ENCODE data around the gene YWHAE.

Gene YWHAE

GRCh38 chr17:1434150-1434549 is 34.1 kb upstream of the YWHAE start:
- Histone ChIP-seq H3K9ac (ENCODE audit: low read length) (no peak overlapping the region), H3K9me2 (replicated peaks; ENCODE audit: insufficient read depth, low read length) (no peaks in the 10 kb centered on the region), H2AFZ (ENCODE audit: low read depth, low read length, severe bottlenecking) (no peak overlapping the region), H3K27ac (ENCODE audit: low read depth, low read length) (no peak overlapping the region), H3K27me3 (ENCODE audit: low read length) (no peaks in the 10 kb centered on the region), H3K36me3 (ENCODE audit: low read length) (peaks cover 8% of the 10 kb centered on the region; the same call in 1 of the 2 replicates), H3K4me2 (ENCODE audit: low read depth, low read length, poor library complexity, severe bottlenecking) (no peak overlapping the region), H3F3A (ENCODE audit: insufficient read depth) (no peaks in the 10 kb centered on the region), H4K20me1 (ENCODE audit: low read depth, low read length) (peaks cover 6% of the 10 kb centered on the region; the same call in 1 of the 2 replicates), H3K9me3 (ENCODE audit: insufficient read depth, low read length) (no peaks in the 10 kb centered on the region), H3K4me3 (ENCODE audit: insufficient read depth, low read length, poor library complexity, severe bottlenecking) (no peak overlapping the region), H3K79me2 (ENCODE audit: insufficient read depth, low read length) (peaks cover 78% of the 10 kb centered on the region)
- TF ChIP-seq CTCF (IDR thresholded peaks at IDR 0.05; ENCODE audit: insufficient read depth, low read length, poor library complexity, severe bottlenecking) (no peak), EZH2phosphoT487 (conservative IDR thresholded peaks at IDR 0.05; ENCODE audit: low read length) (no peak)

- H4K20me1 ChIP-seq (ENCODE audit: low read depth, low read length): peaks cover 4% of the 10 kb centered on the region; the same call in 1 of the 2 replicates
- no peak for TF ChIP-seq CTCF (IDR thresholded peaks at IDR 0.05; ENCODE audit: insufficient read depth, low read length, poor library complexity, severe bottlenecking)
- TF ChIP-seq EZH2phosphoT487 (conservative IDR thresholded peaks at IDR 0.05; ENCODE audit: low read length): no peak
- no peak overlapping the region for H3K4me3 ChIP-seq (ENCODE audit: insufficient read depth, low read length, poor library complexity, severe bottlenecking)
- H3F3A ChIP-seq (ENCODE audit: insufficient read depth): no peaks in the 10 kb centered on the region
- H3K9me3 ChIP-seq (ENCODE audit: insufficient read depth, low read length): no peaks in the 10 kb centered on the region
- no peaks in the 10 kb centered on the region for H3K27me3 ChIP-seq (ENCODE audit: low read length)
- no peak overlapping the region for H2AFZ ChIP-seq (ENCODE audit: low read depth, low read length, severe bottlenecking)
- peaks cover 8% of the 10 kb centered on the region; the same call in 1 of the 2 replicates for H3K36me3 ChIP-seq (ENCODE audit: low read length)
- H3K4me2 ChIP-seq (ENCODE audit: low read depth, low read length, poor library complexity, severe bottlenecking): no peak overlapping the region
- no peaks in the 10 kb centered on the region for H3K9me2 ChIP-seq (replicated peaks; ENCODE audit: insufficient read depth, low read length)
- no peak overlapping the region for H3K27ac ChIP-seq (ENCODE audit: low read depth, low read length)
- no peak overlapping the region for H3K9ac ChIP-seq (ENCODE audit: low read length)
- H3K79me2 ChIP-seq (ENCODE audit: insufficient read depth, low read length): peaks cover 61% of the 10 kb centered on the region
These were observed 31.6 kb upstream of the YWHAE start for GRCh38 chr17:1431631-1432104.

- no peaks in the 10 kb centered on the region for H4K20me1 ChIP-seq (ENCODE audit: low read depth, low read length)
- H3K9ac ChIP-seq (ENCODE audit: low read length): no peak overlapping the region
- no peaks in the 10 kb centered on the region for H3K9me3 ChIP-seq (ENCODE audit: insufficient read depth, low read length)
- no peak overlapping the region for H2AFZ ChIP-seq (ENCODE audit: low read depth, low read length, severe bottlenecking)
- H3F3A ChIP-seq (ENCODE audit: insufficient read depth): peaks cover 5% of the 10 kb centered on the region
- no peaks in the 10 kb centered on the region for H3K9me2 ChIP-seq (replicated peaks; ENCODE audit: insufficient read depth, low read length)
- H3K36me3 ChIP-seq (ENCODE audit: low read length): 0 out of 2 replicates have a peak, but pooled peaks cover 2% of the 10 kb centered on the region
- H3K79me2 ChIP-seq (ENCODE audit: insufficient read depth, low read length): peaks cover 3% of the 10 kb centered on the region
- no peak overlapping the region for H3K4me2 ChIP-seq (ENCODE audit: low read depth, low read length, poor library complexity, severe bottlenecking)
- H3K27me3 ChIP-seq (ENCODE audit: low read length): no peaks in the 10 kb centered on the region
- H3K27ac ChIP-seq (ENCODE audit: low read depth, low read length): no peak overlapping the region
- no peak for TF ChIP-seq EZH2phosphoT487 (conservative IDR thresholded peaks at IDR 0.05; ENCODE audit: low read length)
- TF ChIP-seq CTCF (IDR thresholded peaks at IDR 0.05; ENCODE audit: insufficient read depth, low read length, poor library complexity, severe bottlenecking): no peak
- H3K4me3 ChIP-seq (ENCODE audit: insufficient read depth, low read length, poor library complexity, severe bottlenecking): no peak overlapping the region
These were observed 23.6 kb upstream of the YWHAE start for GRCh38 chr17:1423456-1424135.
